NCI-H2081 (cell line): Measurements from ENCODE around the gene MYH10.
"Not testable (repeated sequence)": the region's sequence is repeated elsewhere in the genome, so short reads cannot be mapped to it uniquely, and the experiment has no call there.

Source experiments
- DNase-seq, 2 experiments: peaks; one replicate each; lab custom pipeline; 2025; lab: John Stamatoyannopoulos, UW

The MYH10 gene

GRCh38 chr17:8630227-8630801 lies at the start of gene MYH10:
MYH10 (minus strand) TSS chr17:8630725; CDS start chr17:8623246, 7,479 bp downstream.
- no peak for DNase-seq

GRCh38 chr17:8679126-8679525 lies 48.6 kb upstream of the MYH10 start:
- no peak for DNase-seq

- DNase-seq = no peak
Measured at GRCh38 chr17:8675306-8675705, 44.8 kb upstream of the MYH10 start.

- DNase-seq = no peak
Measured at GRCh38 chr17:8674344-8675305, 44.1 kb upstream of the MYH10 start.

- no peak for DNase-seq
Measured at GRCh38 chr17:8673612-8674011, 43.1 kb upstream of the MYH10 start.

GRCh38 chr17:8672326-8672725 lies 41.8 kb upstream of the MYH10 start:
- no peak for DNase-seq

GRCh38 chr17:8670421-8670820 lies 39.9 kb upstream of the MYH10 start:
- no peak for DNase-seq

GRCh38 chr17:8668176-8668740 lies 37.7 kb upstream of the MYH10 start:
- DNase-seq = no peak

GRCh38 chr17:8667421-8667820 lies 36.9 kb upstream of the MYH10 start:
- DNase-seq = no peak

- DNase-seq = no peak
Measured at GRCh38 chr17:8665684-8666083, 35.2 kb upstream of the MYH10 start.

GRCh38 chr17:8664456-8665126 lies 34.1 kb upstream of the MYH10 start:
- no peak for DNase-seq

- DNase-seq = no peak
Measured at GRCh38 chr17:8662973-8663372, 32.4 kb upstream of the MYH10 start.

GRCh38 chr17:8662076-8662831 lies 31.7 kb upstream of the MYH10 start:
- DNase-seq = no peak

GRCh38 chr17:8660709-8661108 lies 30.2 kb upstream of the MYH10 start:
- not testable (repeated sequence) for DNase-seq

- DNase-seq = no peak
Measured at GRCh38 chr17:8659758-8660410, 29.4 kb upstream of the MYH10 start.

GRCh38 chr17:8658810-8659209 lies 28.3 kb upstream of the MYH10 start:
- no peak for DNase-seq

GRCh38 chr17:8656693-8657092 lies 26.2 kb upstream of the MYH10 start:
- no peak for DNase-seq

- DNase-seq = no peak
Measured at GRCh38 chr17:8654822-8655221, 24.3 kb upstream of the MYH10 start.

- no peak for DNase-seq
Measured at GRCh38 chr17:8651013-8651412, 20.5 kb upstream of the MYH10 start.

GRCh38 chr17:8650119-8650499 lies 19.6 kb upstream of the MYH10 start:
- no peak for DNase-seq
